Muscle of leg (tissue), 11 donors: ENCODE results near the gene ABR. TPM values are rescaled to one million over a fixed set of nuclear protein-coding genes. Genes with fewer than 3 reads are reported as not detected.
A peak's percentile ranks its signal among the peaks of the same experiment; 100 is the strongest.
"Not testable (repeated sequence)": the region's sequence is repeated elsewhere in the genome, so short reads cannot be mapped to it uniquely, and the experiment has no call there.

Source experiments
- DNase-seq: peaks from one replicate; pipeline ENCODE4 v3.0.0; 2013
- H3K27ac ChIP-seq: one replicate; pipeline ENCODE4 v1.5.1; 2013; ENCODE audit warnings: mild to moderate bottlenecking, low read length, control low read depth
- H3K27me3 ChIP-seq: one replicate; pipeline ENCODE4 v1.6.1; 2013; ENCODE audit warnings: low read length; ENCODE audit not compliant: control insufficient read depth, insufficient read depth
- H3K36me3 ChIP-seq: one replicate; pipeline ENCODE4 v1.6.1; 2013; ENCODE audit warnings: low read length; ENCODE audit not compliant: control insufficient read depth, insufficient read depth
- H3K4me1 ChIP-seq: one replicate; pipeline ENCODE4 v1.6.1; 2013; ENCODE audit warnings: low read length; ENCODE audit not compliant: control insufficient read depth, insufficient read depth
- H3K4me3 ChIP-seq: one replicate; pipeline ENCODE4 v1.5.1; 2013; ENCODE audit warnings: low read length, control low read depth
- H3K9me3 ChIP-seq: replicated peaks from 2 replicates; pipeline ENCODE4 v1.6.1; 2013; ENCODE audit warnings: low read depth, low read length; ENCODE audit not compliant: control insufficient read depth
- WGBS: methylation state at CpG from one replicate; pipeline ENCODE4 v1.1.5; 2013; ENCODE audit warnings: missing lambda C conversion rate; ENCODE audit not compliant: insufficient coverage; 5-methylcytosine and 5-hydroxymethylcytosine counted together
- polyA plus RNA-seq, 8 donors: library from polyadenylated mRNA; unstranded; fragments of 120-200 nt; gene quantifications; one replicate each; pipeline versions ENCODE4 v1.2.1 to v1.2.3, GENCODE V29; 2013; ENCODE audit warnings: inconsistent platforms in 1 of 8, low replicate concordance in 1 of 8; ENCODE audit not compliant: insufficient read length in 8 of 8, insufficient read depth in 1 of 8
- total RNA-seq: library from RNA; stranded (reverse); fragments of 120-200 nt; gene quantifications from one replicate; pipeline ENCODE4 v1.2.4, GENCODE V29; 2013

Gene ABR
- total and polyA plus RNA-seq, 9 donors: 21.4 to 58.3 (median 40.1) TPM

- DNase-seq: peak; percentile 84
- Histone ChIP-seq H3K27ac (peak overlapping the region; percentile 79), H3K36me3 (no peaks in the 10 kb centered on the region), H3K27me3 (peaks cover 2% of the 10 kb centered on the region), H3K9me3 (no peaks in the 10 kb centered on the region), H3K4me3 (peak overlapping the region; percentile 60), H3K4me1 (peaks cover 33% of the 10 kb centered on the region)
- under 1% methylated on average over 55 of the region's 72 CpGs for WGBS
Observed at GRCh38 chr17:978103-979093, 201.4 kb downstream of the ABR start.

- H3K27me3 ChIP-seq: peaks cover 2% of the 10 kb centered on the region
- peak overlapping the region; percentile 79 for H3K27ac ChIP-seq
- peaks cover 2% of the 10 kb centered on the region for H3K36me3 ChIP-seq
- WGBS: 25% methylated on average over 5 of the region's 6 CpGs
- peaks cover 33% of the 10 kb centered on the region for H3K4me1 ChIP-seq
- H3K9me3 ChIP-seq: no peaks in the 10 kb centered on the region
- no peak for DNase-seq
- H3K4me3 ChIP-seq: no peak overlapping the region
Observed at GRCh38 chr17:977166-977565, 202.6 kb downstream of the ABR start.

- H3K27ac ChIP-seq: no peak overlapping the region
- no peaks in the 10 kb centered on the region for H3K9me3 ChIP-seq
- no peak overlapping the region for H3K4me3 ChIP-seq
- H3K27me3 ChIP-seq: peaks cover 2% of the 10 kb centered on the region
- no CpG with 5 or more reads among the region's 6 CpGs for WGBS
- H3K36me3 ChIP-seq: peaks cover 2% of the 10 kb centered on the region
- DNase-seq: no peak
- peaks cover 33% of the 10 kb centered on the region for H3K4me1 ChIP-seq
Observed at GRCh38 chr17:976312-976711, 203.5 kb downstream of the ABR start.

GRCh38 chr17:975371-975915 is 204.3 kb downstream of the ABR start:
- Histone ChIP-seq H3K36me3 (peaks cover 2% of the 10 kb centered on the region), H3K4me1 (peaks cover 29% of the 10 kb centered on the region), H3K27ac (peak overlapping the region; percentile 16), H3K4me3 (no peak overlapping the region), H3K27me3 (peaks cover 2% of the 10 kb centered on the region), H3K9me3 (no peaks in the 10 kb centered on the region)
- WGBS: 32% methylated on average over 4 of the region's 5 CpGs
- peak; percentile 74 for DNase-seq

- H3K27ac ChIP-seq: peak overlapping the region; percentile 16
- DNase-seq, H3K36me3 ChIP-seq, H3K4me3 ChIP-seq, H3K27me3 ChIP-seq, H3K9me3 ChIP-seq: not testable (repeated sequence)
- WGBS: 80% methylated on average over 2 of the region's 2 CpGs
- peaks cover 30% of the 10 kb centered on the region for H3K4me1 ChIP-seq
Observed at GRCh38 chr17:974778-975177, 205.0 kb downstream of the ABR start.

- Histone ChIP-seq H3K4me3 (no peak overlapping the region), H3K27ac (no peak overlapping the region), H3K9me3 (no peaks in the 10 kb centered on the region), H3K36me3 (peaks cover 2% of the 10 kb centered on the region), H3K4me1 (peaks cover 36% of the 10 kb centered on the region), H3K27me3 (no peaks in the 10 kb centered on the region)
- DNase-seq: no peak
- WGBS: 86% methylated on average over 10 of the region's 12 CpGs
Observed at GRCh38 chr17:973053-973452, 206.7 kb downstream of the ABR start.

GRCh38 chr17:971861-972260 is 207.9 kb downstream of the ABR start:
- 93% methylated on average over 7 of the region's 14 CpGs for WGBS
- not testable (repeated sequence) for DNase-seq, H3K27ac ChIP-seq, H3K27me3 ChIP-seq, H3K9me3 ChIP-seq, H3K4me3 ChIP-seq, H3K36me3 ChIP-seq
- H3K4me1 ChIP-seq: peaks cover 28% of the 10 kb centered on the region

- Histone ChIP-seq H3K27ac (peak overlapping the region; percentile 87), H3K9me3 (no peaks in the 10 kb centered on the region), H3K27me3 (no peaks in the 10 kb centered on the region), H3K4me1 (peaks cover 24% of the 10 kb centered on the region), H3K36me3 (peaks cover 2% of the 10 kb centered on the region), H3K4me3 (no peak overlapping the region)
- WGBS: no CpG with 5 or more reads among the region's 9 CpGs
- DNase-seq: no peak
Observed at GRCh38 chr17:970364-970763, 209.4 kb downstream of the ABR start.

- DNase-seq: peak; percentile 86
- peak overlapping the region; percentile 24 for H3K4me3 ChIP-seq
- peaks cover 24% of the 10 kb centered on the region for H3K4me1 ChIP-seq
- 20% methylated on average over 14 of the region's 18 CpGs for WGBS
- H3K27me3 ChIP-seq: no peaks in the 10 kb centered on the region
- H3K9me3 ChIP-seq: no peaks in the 10 kb centered on the region
- H3K36me3 ChIP-seq: peaks cover 2% of the 10 kb centered on the region
- H3K27ac ChIP-seq: peak overlapping the region; percentile 87
Observed at GRCh38 chr17:969811-970355, 209.9 kb downstream of the ABR start.
